GM12891 (cell line): ENCODE results near the gene COIL.

ENCODE experiments used
- PAX5 ChIP-seq: IDR thresholded peaks from 2 replicates; pipeline ENCODE4 v1.6.1; 2011; ENCODE audit warnings: low read length, moderate library complexity, mild to moderate bottlenecking; ENCODE audit not compliant: insufficient read depth, severe bottlenecking
- POLR2A ChIP-seq: IDR thresholded peaks from 2 replicates; pipeline ENCODE4 v1.6.1; 2011; ENCODE audit warnings: low read depth, low read length, control low read depth
- POLR2AphosphoS5 ChIP-seq: IDR thresholded peaks from 2 replicates; pipeline ENCODE4 v1.6.1; 2011; ENCODE audit warnings: low read depth, low read length, control low read depth
- TAF1 ChIP-seq: IDR thresholded peaks from 2 replicates; pipeline ENCODE4 v1.6.1; 2011; ENCODE audit warnings: low read depth, low read length, control low read depth

- TF ChIP-seq POLR2A, result no peak
- no peak for TF ChIP-seq POLR2AphosphoS5
- no peak for TF ChIP-seq PAX5
- no peak for TF ChIP-seq TAF1
These were observed 48.5 kb downstream of the COIL start for GRCh38 chr17:56912105-56912999.
